HCT116 (cell line): ENCODE data around the gene GPRC5B. TPM values are rescaled to one million over a fixed set of nuclear protein-coding genes. Genes with fewer than 3 reads are reported as not detected.

Experiments used
- ATAC-seq: fragments of 200-7000 bp; cut with Tn5 transposase; 2 replicates; pipeline ENCODE4 v1.9.1; 2020; ENCODE audit warnings: mild to moderate bottlenecking, moderate library complexity
- BruUV-seq: library from RNA; stranded (reverse); fragments of 400-500 nt; replicated peaks from 2 replicates; lab custom pipeline; 2021; lab: Mats Ljungman, UMichigan
- CTCF ChIA-PET: fragments of 300-600 bp; sonication (Branson Sonifier 250); formaldehyde crosslinking; loops from one replicate; lab custom pipeline; 2021; ENCODE audit warnings: antibody characterized with exemption; lab: Charles Lee
- POLR2A ChIA-PET: fragments of 300-600, 350-600 bp; sonication (Branson Sonifier 250); formaldehyde crosslinking; loops from one replicate; lab custom pipeline; 2021; ENCODE audit warnings: antibody characterized with exemption; lab: Charles Lee
- RAD21 ChIA-PET, 2 experiments: fragments of 300-600 bp; sonication (Branson Sonifier 250); formaldehyde crosslinking; loops; one replicate each; lab custom pipeline; 2023; ENCODE audit warnings: low total read pairs in 2 of 2; ENCODE audit not compliant: uncharacterized antibody in 2 of 2, unreplicated experiment in 2 of 2, low non-redundant PET in 1 of 2; lab: Charles Lee
- DNase-seq: peaks from one replicate; pipeline ENCODE4 v3.0.0-alpha.2; 2010; ENCODE audit warnings: low read depth, low spot score
- H2AFZ ChIP-seq: fragments of 200-600 bp; shearing (Covaris generic), sonication (generic); 2 replicates; pipeline ENCODE4 v1.6.1; 2017; ENCODE audit warnings: low read depth, mixed run types, mixed read lengths, antibody characterized with exemption, low read length; ENCODE audit not compliant: poor library complexity, severe bottlenecking
- H3K27ac ChIP-seq: 2 replicates; pipeline ENCODE4 v1.5.1; 2012; ENCODE audit warnings: low read depth, low read length
- H3K27me3 ChIP-seq: fragments of 200-600 bp; sonication (generic); 2 replicates; pipeline ENCODE4 v1.6.1; 2016; ENCODE audit warnings: mixed run types, low read length, mixed read lengths; ENCODE audit not compliant: insufficient read depth
- H3K36me3 ChIP-seq, 2 experiments: fragments of 200-500 bp in 1 of 2; fragments of 200-600 bp in 1 of 2; sonication (Bioruptor generic) in 1 of 2; sonication (generic) in 1 of 2; 2 replicates each; pipeline versions ENCODE4 v1.5.1 to v1.6.1; 2014 to 2016; ENCODE audit warnings: low read length in 2 of 2, inconsistent platforms in 1 of 2, mixed read lengths in 1 of 2, mixed run types in 1 of 2; ENCODE audit not compliant: insufficient read depth in 2 of 2, control insufficient read depth in 1 of 2
- H3K4me1 ChIP-seq, 2 experiments: fragments of 200-600 bp in 1 of 2; sonication (generic) in 1 of 2; 2 replicates each; pipeline versions ENCODE4 v1.5.1 to v1.6.1; 2012 to 2017; ENCODE audit warnings: low read length in 2 of 2, inconsistent platforms in 1 of 2, mild to moderate bottlenecking in 1 of 2, mixed read lengths in 1 of 2, mixed run types in 1 of 2, moderate library complexity in 1 of 2; ENCODE audit not compliant: insufficient read depth in 2 of 2, control insufficient read depth in 1 of 2
- H3K4me2 ChIP-seq: fragments of 200-600 bp; sonication (generic); 2 replicates; pipeline ENCODE4 v1.6.1; 2017; ENCODE audit warnings: mixed run types, low read length, mixed read lengths
- H3K4me3 ChIP-seq, 2 experiments: fragments of 200-600 bp in 1 of 2; sonication (generic) in 1 of 2; replicated peaks in 1 of 2; 2 replicates each; pipeline ENCODE4 v1.5.1; 2011 to 2016; ENCODE audit warnings: low read length in 2 of 2, control low read depth in 1 of 2, low read depth in 1 of 2, mild to moderate bottlenecking in 1 of 2, mixed read lengths in 1 of 2, mixed run types in 1 of 2
- H3K79me2 ChIP-seq: fragments of 200-600 bp; sonication (generic); 2 replicates; pipeline ENCODE4 v1.6.1; 2017; ENCODE audit warnings: mild to moderate bottlenecking, mixed run types, low read length, moderate library complexity, mixed read lengths; ENCODE audit not compliant: insufficient read depth
- H3K9ac ChIP-seq: fragments of 200-600 bp; sonication (generic); 2 replicates; pipeline ENCODE4 v1.6.1; 2016; ENCODE audit warnings: low read length, mixed read lengths
- H3K9me2 ChIP-seq: fragments of 200-600 bp; sonication (generic), shearing (Covaris generic); 2 replicates; pipeline ENCODE4 v1.6.1; 2017; ENCODE audit warnings: mixed run types, mild to moderate bottlenecking, moderate library complexity; ENCODE audit not compliant: insufficient read depth
- H3K9me3 ChIP-seq, 2 experiments: fragments of 200-500 bp in 1 of 2; fragments of 200-600 bp in 1 of 2; sonication (Bioruptor generic) in 1 of 2; sonication (generic) in 1 of 2; 2 replicates each; pipeline ENCODE4 v1.6.1; 2014 to 2017; ENCODE audit warnings: low read length in 2 of 2, mixed read lengths in 2 of 2, inconsistent platforms in 1 of 2, low read depth in 1 of 2, mild to moderate bottlenecking in 1 of 2, mixed run types in 1 of 2, moderate library complexity in 1 of 2; ENCODE audit not compliant: control insufficient read depth in 1 of 2, insufficient read depth in 1 of 2
- H4K20me1 ChIP-seq: fragments of 200-600 bp; sonication (generic), shearing (Covaris generic); 2 replicates; pipeline ENCODE4 v1.6.1; 2017; ENCODE audit warnings: mixed run types, mild to moderate bottlenecking, moderate library complexity; ENCODE audit not compliant: insufficient read depth
- ATF3 ChIP-seq: IDR thresholded peaks from 2 replicates; pipeline ENCODE4 v1.6.1; 2012
- CBX3 ChIP-seq: IDR thresholded peaks from 2 replicates; pipeline ENCODE4 v1.6.1; 2012; ENCODE audit warnings: low read depth
- CTCF ChIP-seq, 3 experiments: fragments of 200-600 bp in 1 of 3; sonication (generic) in 1 of 3; IDR thresholded peaks in 2 of 3; conservative IDR thresholded peaks in 1 of 3; 2 replicates each; pipeline ENCODE4 v1.5.1; 2012 to 2017; ENCODE audit warnings: low read depth in 2 of 3, low read length in 2 of 3, antibody characterized with exemption in 1 of 3, borderline replicate concordance in 1 of 3, control low read depth in 1 of 3, mild to moderate bottlenecking in 1 of 3, mixed read lengths in 1 of 3, mixed run types in 1 of 3, moderate library complexity in 1 of 3; ENCODE audit not compliant: insufficient read depth in 1 of 3
- EGR1 ChIP-seq: IDR thresholded peaks from 2 replicates; pipeline ENCODE4 v1.6.1; 2012; ENCODE audit warnings: low read depth
- EZH2 ChIP-seq: fragments of 200-600 bp; sonication (generic); IDR thresholded peaks from 2 replicates; pipeline ENCODE4 v1.6.1; 2017; ENCODE audit warnings: antibody characterized with exemption, mixed run types
- EZH2phosphoT487 ChIP-seq: fragments of 200-600 bp; IDR thresholded peaks from 2 replicates; pipeline ENCODE4 v1.6.1; 2018; ENCODE audit warnings: antibody characterized with exemption, borderline replicate concordance
- FOSL1 ChIP-seq: IDR thresholded peaks from 2 replicates; pipeline ENCODE4 v1.6.1; 2012; ENCODE audit warnings: low read depth
- JUND ChIP-seq: IDR thresholded peaks from 2 replicates; pipeline ENCODE4 v1.6.1; 2012
- MAX ChIP-seq: IDR thresholded peaks from 2 replicates; pipeline ENCODE4 v1.6.1; 2012
- POLR2A ChIP-seq: IDR thresholded peaks from 2 replicates; pipeline ENCODE4 v1.7.0; 2011; ENCODE audit warnings: borderline replicate concordance; ENCODE audit not compliant: insufficient read depth, insufficient read length; ENCODE audit errors: extremely low read depth
- RAD21 ChIP-seq: IDR thresholded peaks from 2 replicates; pipeline ENCODE4 v1.6.1; 2012; ENCODE audit warnings: low read depth, mild to moderate bottlenecking
- REST ChIP-seq: IDR thresholded peaks from 2 replicates; pipeline ENCODE4 v1.6.1; 2012; ENCODE audit warnings: low read depth
- SIN3A ChIP-seq: IDR thresholded peaks from 2 replicates; pipeline ENCODE4 v1.6.1; 2012; ENCODE audit warnings: low read depth
- SP1 ChIP-seq: IDR thresholded peaks from 2 replicates; pipeline ENCODE4 v1.6.1; 2012; ENCODE audit warnings: low read depth
- SRF ChIP-seq: IDR thresholded peaks from 2 replicates; pipeline ENCODE4 v1.6.1; 2012; ENCODE audit warnings: low read depth
- TCF7L2 ChIP-seq: IDR thresholded peaks from 2 replicates; pipeline ENCODE4 v1.7.0; 2011; ENCODE audit warnings: borderline replicate concordance, inconsistent platforms; ENCODE audit not compliant: insufficient read depth, insufficient read length; ENCODE audit errors: extremely low read depth
- YY1 ChIP-seq: IDR thresholded peaks from 2 replicates; pipeline ENCODE4 v1.6.1; 2011; ENCODE audit warnings: low read length, low read depth, moderate library complexity, mild to moderate bottlenecking; ENCODE audit not compliant: insufficient replicate concordance; ENCODE audit errors: extremely low read depth
- ZFX ChIP-seq: fragments of 450-650 bp; IDR thresholded peaks from 2 replicates; pipeline ENCODE4 v1.6.1; 2017
- ZNF274 ChIP-seq: fragments of 200-500 bp; sonication (Bioruptor generic); IDR thresholded peaks from 2 replicates; pipeline ENCODE4 v1.6.1; 2014; ENCODE audit warnings: mild to moderate bottlenecking, low read depth, low read length, inconsistent platforms
- intact Hi-C: fragments of 100-400 bp; cut with micrococcal nuclease; formaldehyde crosslinking; loops from 2 replicates; pipeline ENCODE4 v1.10.0; 2022
- total RNA-seq: library from RNA; stranded (reverse); gene quantifications from one replicate; pipeline ENCODE4 v1.2.1, GENCODE V29; 2021; ENCODE audit not compliant: unreplicated experiment

GPRC5B gene
- total RNA-seq, 1 experiment from 2014 or later = 7.2 TPM

- ChIA-PET CTCF (interaction anchor here (2.1 kb wide), 1 partner anchor 385 kb away, joined by 9 read pairs; no protein-coding TSS in a partner anchor), RAD21 (no interaction called here), POLR2A (no interaction called here)
- H3K9me2 ChIP-seq = no peaks in the 10 kb centered on the region
- H3K4me1 ChIP-seq = peaks cover 0 to 4% of the 10 kb centered on the region in 2 experiments; a peak in 1 of 4 replicates
- H2AFZ ChIP-seq = no peak overlapping the region
- H3K9me3 ChIP-seq = no peaks in the 10 kb centered on the region
- DNase-seq (no peak), ATAC-seq (no peak)
- H3K4me3 ChIP-seq = no peak overlapping the region
- intact Hi-C loops = no loop called here
- H3K4me2 ChIP-seq = no peak overlapping the region
- H3K36me3 ChIP-seq = no peaks in the 10 kb centered on the region
- BruUV-seq = no TSS peak
- H3K79me2 ChIP-seq = no peaks in the 10 kb centered on the region
- TF ChIP-seq FOSL1 = no peak
- no peak for TF ChIP-seq ZFX
- TF ChIP-seq CBX3 = no peak
- no peak for TF ChIP-seq SP1
- TF ChIP-seq ATF3 = no peak
- TF ChIP-seq EZH2phosphoT487 = no peak
- no peak for TF ChIP-seq JUND
- no peak for TF ChIP-seq POLR2A
- TF ChIP-seq REST = no peak
- TF ChIP-seq MAX = no peak
- no peak for TF ChIP-seq EGR1
- no peak for TF ChIP-seq EZH2
- TF ChIP-seq SRF = no peak
- TF ChIP-seq YY1 = no peak
- no peak for TF ChIP-seq SIN3A
- no peak for TF ChIP-seq TCF7L2
- TF ChIP-seq ZNF274 = no peak
- no peak for TF ChIP-seq RAD21
- TF ChIP-seq CTCF (IDR thresholded peaks at IDR 0.05 in 2 of 3, conservative IDR thresholded peaks at IDR 0.05 in 1 of 3; ENCODE audit: borderline replicate concordance in 1 of 3, insufficient read depth in 1 of 3, low read depth in 2 of 3, low read length in 2 of 3) = no peak
- no peak overlapping the region for H3K27ac ChIP-seq
- H4K20me1 ChIP-seq = no peaks in the 10 kb centered on the region
- no peaks in the 10 kb centered on the region for H3K27me3 ChIP-seq
- H3K9ac ChIP-seq = no peak overlapping the region
Measured at GRCh38 chr16:19914877-19915276, 30.2 kb upstream of the GPRC5B start.
